GM23338 (cell line): Measurements from ENCODE around the gene DTNB. TPM values are rescaled to one million over a fixed set of nuclear protein-coding genes. Genes with fewer than 3 reads are reported as not detected.

Source experiments
- ATAC-seq: fragments of 200-7000 bp; cut with Tn5 transposase; 3 replicates; pipeline ENCODE4 v1.9.1; 2020
- DNase-seq: peaks from one replicate; pipeline ENCODE4 v3.0.0-alpha.2; 2015; ENCODE audit warnings: low spot score
- H2AFZ ChIP-seq: fragments of 200-600 bp; sonication (generic); 2 replicates; pipeline ENCODE4 v1.8.0; 2016; ENCODE audit warnings: antibody characterized with exemption, mild to moderate bottlenecking, moderate library complexity
- H3F3A ChIP-seq: fragments of 200-600 bp; sonication (generic); replicated peaks from 2 replicates; pipeline ENCODE4 v1.8.0; 2017; ENCODE audit warnings: antibody characterized with exemption, mixed run types, low read depth
- H3K27ac ChIP-seq: fragments of 200-600 bp; sonication (generic); 2 replicates; pipeline ENCODE4 v1.6.1; 2016; ENCODE audit warnings: low read depth
- H3K27me3 ChIP-seq: fragments of 200-600 bp; sonication (generic); 2 replicates; pipeline ENCODE4 v1.8.0; 2016; ENCODE audit warnings: mild to moderate bottlenecking, mixed run types, moderate library complexity; ENCODE audit not compliant: insufficient read depth
- H3K36me3 ChIP-seq: fragments of 200-600 bp; sonication (generic); 2 replicates; pipeline ENCODE4 v1.8.0; 2016; ENCODE audit warnings: mild to moderate bottlenecking; ENCODE audit not compliant: insufficient read depth
- H3K4me1 ChIP-seq: fragments of 200-600 bp; sonication (generic); 2 replicates; pipeline ENCODE4 v1.8.0; 2016; ENCODE audit warnings: mild to moderate bottlenecking, moderate library complexity; ENCODE audit not compliant: insufficient read depth
- H3K4me2 ChIP-seq: fragments of 200-600 bp; sonication (generic); 2 replicates; pipeline ENCODE4 v1.7.1; 2017; ENCODE audit warnings: mixed run types
- H3K4me3 ChIP-seq: fragments of 200-600 bp; sonication (generic); 2 replicates; pipeline ENCODE4 v1.6.1; 2016; ENCODE audit warnings: mixed run types
- H3K79me2 ChIP-seq: fragments of 200-600 bp; sonication (generic); replicated peaks from 2 replicates; pipeline ENCODE4 v1.8.0; 2017; ENCODE audit warnings: mild to moderate bottlenecking; ENCODE audit not compliant: insufficient read depth
- H3K9me2 ChIP-seq: fragments of 200-600 bp; sonication (generic); 2 replicates; pipeline ENCODE4 v1.8.0; 2017; ENCODE audit not compliant: insufficient read depth
- H4K20me1 ChIP-seq: fragments of 200-600 bp; sonication (generic); replicated peaks from 2 replicates; pipeline ENCODE4 v1.8.0; 2017; ENCODE audit warnings: mild to moderate bottlenecking; ENCODE audit not compliant: insufficient read depth
- H3K27ac Mint-ChIP-seq: 2 replicates; pipeline ENCODE4 v1.8.0; 2020; ENCODE audit warnings: inconsistent platforms, mild to moderate bottlenecking, moderate library complexity, mixed read lengths
- H3K27me3 Mint-ChIP-seq: 3 replicates; pipeline ENCODE4 v1.8.0; 2022; ENCODE audit warnings: low read depth, mild to moderate bottlenecking, moderate library complexity, mixed read lengths, inconsistent platforms; ENCODE audit not compliant: insufficient read depth, poor library complexity
- H3K36me3 Mint-ChIP-seq: 3 replicates; pipeline ENCODE4 v1.8.0; 2021; ENCODE audit warnings: low read depth, mild to moderate bottlenecking, inconsistent platforms, moderate library complexity, mixed read lengths
- H3K4me1 Mint-ChIP-seq: 3 replicates; pipeline ENCODE4 v1.8.0; 2020; ENCODE audit warnings: mild to moderate bottlenecking, inconsistent platforms, mixed read lengths
- H3K4me3 Mint-ChIP-seq: 3 replicates; pipeline ENCODE4 v1.8.0; 2021; ENCODE audit warnings: moderate library complexity, mild to moderate bottlenecking, inconsistent platforms, mixed read lengths
- H3K9me3 Mint-ChIP-seq: 3 replicates; pipeline ENCODE4 v1.8.0; 2020; ENCODE audit warnings: moderate library complexity, mild to moderate bottlenecking, inconsistent platforms, mixed read lengths
- CREB1 ChIP-seq: fragments of 250-450 bp; sonication (Bioruptor Pico); IDR thresholded peaks from 2 replicates; pipeline ENCODE4 v1.5.0; 2020; ENCODE audit warnings: low read depth, mild to moderate bottlenecking, moderate library complexity
- ETS1 ChIP-seq: IDR thresholded peaks from 2 replicates; pipeline ENCODE4 v1.6.1; 2016; ENCODE audit warnings: antibody characterized with exemption
- EZH2 ChIP-seq: fragments of 200-600 bp; sonication (generic); IDR thresholded peaks from one replicate; pipeline ENCODE4 v1.8.0; 2017; ENCODE audit warnings: antibody characterized with exemption, mild to moderate bottlenecking, low read depth; ENCODE audit not compliant: unreplicated experiment
- EZH2phosphoT487 ChIP-seq: fragments of 200-600 bp; sonication (generic); IDR thresholded peaks from one replicate; pipeline ENCODE4 v1.8.1; 2018; ENCODE audit warnings: antibody characterized with exemption; ENCODE audit not compliant: unreplicated experiment
- JUNB ChIP-seq: IDR thresholded peaks from one replicate; pipeline ENCODE4 v1.6.1; 2016; ENCODE audit warnings: antibody characterized with exemption; ENCODE audit not compliant: unreplicated experiment
- NANOG ChIP-seq: IDR thresholded peaks from 2 replicates; pipeline ENCODE4 v1.6.1; 2016; ENCODE audit warnings: antibody characterized with exemption, borderline replicate concordance
- POLR2AphosphoS5 ChIP-seq: IDR thresholded peaks from 2 replicates; pipeline ENCODE4 v1.6.1; 2016; ENCODE audit warnings: antibody characterized with exemption, low read depth
- STAT1 ChIP-seq: IDR thresholded peaks from one replicate; pipeline ENCODE4 v1.6.1; 2016; ENCODE audit warnings: antibody characterized with exemption; ENCODE audit not compliant: unreplicated experiment
- ZNF114 ChIP-seq: fragments of 250-450 bp; sonication (Bioruptor Pico); IDR thresholded peaks from 2 replicates; pipeline ENCODE4 v1.5.0; 2020; ENCODE audit warnings: mild to moderate bottlenecking, moderate library complexity
- ZNF331 ChIP-seq: fragments of 250-450 bp; sonication (Bioruptor Pico); IDR thresholded peaks from 2 replicates; pipeline ENCODE4 v1.5.0; 2020; ENCODE audit warnings: low read depth, mild to moderate bottlenecking, moderate library complexity
- ZNF462 ChIP-seq: fragments of 250-450 bp; sonication (Bioruptor Pico); IDR thresholded peaks from 2 replicates; pipeline ENCODE4 v1.5.0; 2020; ENCODE audit warnings: mild to moderate bottlenecking, moderate library complexity
- polyA plus RNA-seq: library from polyadenylated mRNA; unstranded; fragments of >200 nt; fragmentation: Nextera tagmentation; extraction: Ambion mirVana; gene quantifications from 2 replicates; pipeline ENCODE4 v1.2.1, GENCODE V29; 2016
- total RNA-seq: library from RNA; depleted of rRNA; stranded (reverse); fragments of >200 nt; shearing (Covaris generic); gene quantifications from 2 replicates; pipeline ENCODE4 v1.2.3, GENCODE V29; 2014
- TF ChIP-seq, protein P1 (sequence below), 2 experiments: fragments of 200-600 bp in 1 of 2; sonication (generic) in 1 of 2; conservative IDR thresholded peaks; 2 replicates each; pipeline versions ENCODE4 v1.5.1 to v1.6.1; 2016 to 2017; ENCODE audit warnings: antibody characterized with exemption in 2 of 2, low read depth in 2 of 2, mild to moderate bottlenecking in 2 of 2, moderate library complexity in 1 of 2
- TF ChIP-seq, protein P2 (sequence below): IDR thresholded peaks from one replicate; pipeline ENCODE4 v1.6.1; 2018; ENCODE audit warnings: antibody characterized with exemption; ENCODE audit not compliant: unreplicated experiment

DTNB gene
- total and polyA plus RNA-seq, 2 experiments from 2014 or later = 22.1 to 29.4 TPM

DNA sequence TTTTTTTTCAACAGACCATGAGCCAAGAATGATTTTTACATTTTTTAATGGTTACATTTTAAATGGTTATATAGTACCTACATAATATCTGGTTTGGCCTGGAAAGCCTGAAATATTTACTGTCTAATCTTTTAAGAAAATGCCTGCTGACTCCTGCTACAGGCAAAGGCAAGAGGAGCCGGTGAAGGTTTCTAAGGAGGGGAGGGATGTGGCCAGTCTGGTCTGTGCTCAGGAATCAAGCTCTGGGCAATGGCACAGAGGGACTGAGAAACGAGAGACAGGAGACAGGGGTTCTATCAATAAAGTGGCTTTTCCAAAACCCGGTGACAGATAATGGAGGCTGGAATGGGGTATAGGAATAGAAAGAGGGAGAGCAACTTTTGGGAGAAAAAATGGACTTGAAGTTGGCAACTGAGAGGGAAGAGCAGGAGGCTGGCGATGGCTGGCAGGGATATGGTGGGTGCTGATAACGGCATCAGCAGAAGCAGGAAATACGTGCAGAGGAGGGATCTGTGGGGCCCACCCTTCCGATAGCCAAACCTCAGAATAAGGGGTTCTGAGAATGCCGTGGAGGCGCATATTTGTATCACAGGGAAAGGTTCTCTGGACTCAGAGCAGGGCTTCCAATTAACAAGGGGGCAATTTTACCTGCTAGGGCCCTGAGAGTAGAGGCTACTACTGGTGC, 267.6 kb downstream of the DTNB start:
- no peak overlapping the region for H3K27ac Mint-ChIP-seq
- TF ChIP-seq JUNB (no peak), POLR2AphosphoS5 (no peak), EZH2 (no peak), CREB1 (CRISPR knock-in tag) (no peak), EZH2phosphoT487 (no peak), ETS1 (no peak), NANOG (no peak), ZNF114 (CRISPR knock-in tag) (no peak), ZNF462 (CRISPR knock-in tag) (no peak), ZNF331 (CRISPR knock-in tag) (no peak), STAT1 (no peak)
- TF ChIP-seq, protein P1, sequence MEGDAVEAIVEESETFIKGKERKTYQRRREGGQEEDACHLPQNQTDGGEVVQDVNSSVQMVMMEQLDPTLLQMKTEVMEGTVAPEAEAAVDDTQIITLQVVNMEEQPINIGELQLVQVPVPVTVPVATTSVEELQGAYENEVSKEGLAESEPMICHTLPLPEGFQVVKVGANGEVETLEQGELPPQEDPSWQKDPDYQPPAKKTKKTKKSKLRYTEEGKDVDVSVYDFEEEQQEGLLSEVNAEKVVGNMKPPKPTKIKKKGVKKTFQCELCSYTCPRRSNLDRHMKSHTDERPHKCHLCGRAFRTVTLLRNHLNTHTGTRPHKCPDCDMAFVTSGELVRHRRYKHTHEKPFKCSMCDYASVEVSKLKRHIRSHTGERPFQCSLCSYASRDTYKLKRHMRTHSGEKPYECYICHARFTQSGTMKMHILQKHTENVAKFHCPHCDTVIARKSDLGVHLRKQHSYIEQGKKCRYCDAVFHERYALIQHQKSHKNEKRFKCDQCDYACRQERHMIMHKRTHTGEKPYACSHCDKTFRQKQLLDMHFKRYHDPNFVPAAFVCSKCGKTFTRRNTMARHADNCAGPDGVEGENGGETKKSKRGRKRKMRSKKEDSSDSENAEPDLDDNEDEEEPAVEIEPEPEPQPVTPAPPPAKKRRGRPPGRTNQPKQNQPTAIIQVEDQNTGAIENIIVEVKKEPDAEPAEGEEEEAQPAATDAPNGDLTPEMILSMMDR (conservative IDR thresholded peaks at IDR 0.05; ENCODE audit: low read depth in 2 of 2) = no peak
- TF ChIP-seq, protein P2, sequence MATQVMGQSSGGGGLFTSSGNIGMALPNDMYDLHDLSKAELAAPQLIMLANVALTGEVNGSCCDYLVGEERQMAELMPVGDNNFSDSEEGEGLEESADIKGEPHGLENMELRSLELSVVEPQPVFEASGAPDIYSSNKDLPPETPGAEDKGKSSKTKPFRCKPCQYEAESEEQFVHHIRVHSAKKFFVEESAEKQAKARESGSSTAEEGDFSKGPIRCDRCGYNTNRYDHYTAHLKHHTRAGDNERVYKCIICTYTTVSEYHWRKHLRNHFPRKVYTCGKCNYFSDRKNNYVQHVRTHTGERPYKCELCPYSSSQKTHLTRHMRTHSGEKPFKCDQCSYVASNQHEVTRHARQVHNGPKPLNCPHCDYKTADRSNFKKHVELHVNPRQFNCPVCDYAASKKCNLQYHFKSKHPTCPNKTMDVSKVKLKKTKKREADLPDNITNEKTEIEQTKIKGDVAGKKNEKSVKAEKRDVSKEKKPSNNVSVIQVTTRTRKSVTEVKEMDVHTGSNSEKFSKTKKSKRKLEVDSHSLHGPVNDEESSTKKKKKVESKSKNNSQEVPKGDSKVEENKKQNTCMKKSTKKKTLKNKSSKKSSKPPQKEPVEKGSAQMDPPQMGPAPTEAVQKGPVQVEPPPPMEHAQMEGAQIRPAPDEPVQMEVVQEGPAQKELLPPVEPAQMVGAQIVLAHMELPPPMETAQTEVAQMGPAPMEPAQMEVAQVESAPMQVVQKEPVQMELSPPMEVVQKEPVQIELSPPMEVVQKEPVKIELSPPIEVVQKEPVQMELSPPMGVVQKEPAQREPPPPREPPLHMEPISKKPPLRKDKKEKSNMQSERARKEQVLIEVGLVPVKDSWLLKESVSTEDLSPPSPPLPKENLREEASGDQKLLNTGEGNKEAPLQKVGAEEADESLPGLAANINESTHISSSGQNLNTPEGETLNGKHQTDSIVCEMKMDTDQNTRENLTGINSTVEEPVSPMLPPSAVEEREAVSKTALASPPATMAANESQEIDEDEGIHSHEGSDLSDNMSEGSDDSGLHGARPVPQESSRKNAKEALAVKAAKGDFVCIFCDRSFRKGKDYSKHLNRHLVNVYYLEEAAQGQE = no peak
- H3K36me3 ChIP-seq = no peaks in the 10 kb centered on the region

More for the DNA sequence above, 267.6 kb downstream of the DTNB start:
- Mint-ChIP-seq H3K36me3 (no peaks in the 10 kb centered on the region), H3K4me1 (peaks cover 4% of the 10 kb centered on the region; the same call in 2 of the 3 replicates), H3K9me3 (no peaks in the 10 kb centered on the region), H3K27me3 (peaks cover 7% of the 10 kb centered on the region), H3K4me3 (no peak overlapping the region)
- Histone ChIP-seq H2AFZ (no peak overlapping the region), H3K27ac (no peak overlapping the region), H3K9me2 (no peaks in the 10 kb centered on the region), H3F3A (no peaks in the 10 kb centered on the region), H4K20me1 (no peaks in the 10 kb centered on the region), H3K4me2 (no peak overlapping the region), H3K27me3 (no peaks in the 10 kb centered on the region), H3K79me2 (no peaks in the 10 kb centered on the region), H3K4me1 (peaks cover 3% of the 10 kb centered on the region), H3K4me3 (no peak overlapping the region)
- no peak for DNase-seq
- ATAC-seq = no peak
